Esophagus squamous epithelium (tissue), 5 donors: ENCODE results near the gene IL1RAPL1. TPM values are rescaled to one million over a fixed set of nuclear protein-coding genes. Genes with fewer than 3 reads are reported as not detected.

Experiments
- DNase-seq: peaks from one replicate; lab custom pipeline; 2025; lab: John Stamatoyannopoulos, UW
- H3K27ac ChIP-seq, 4 donors: fragments of 200-600 bp; sonication (generic); one replicate each; pipeline ENCODE4 v1.5.1; 2016 to 2019; ENCODE audit warnings: mild to moderate bottlenecking in 1 of 4
- H3K27me3 ChIP-seq, 4 donors: fragments of 200-600 bp; sonication (generic); 1 replicate in 3 of 4; 2 replicates in 1 of 4; pipeline versions ENCODE4 v1.5.1 to v1.6.0; 2017 to 2021; ENCODE audit warnings: antibody characterized with exemption in 1 of 4
- H3K36me3 ChIP-seq, 3 donors: fragments of 200-600 bp; sonication (generic); one replicate each; pipeline ENCODE4 v1.5.1; 2016 to 2019
- H3K4me1 ChIP-seq, 3 donors: fragments of 200-600 bp; sonication (generic); one replicate each; pipeline ENCODE4 v1.5.1; 2017 to 2019
- H3K4me3 ChIP-seq, 4 donors: fragments of 200-600 bp; sonication (generic); 1 replicate in 3 of 4; 2 replicates in 1 of 4; pipeline ENCODE4 v1.5.1; 2016 to 2019; ENCODE audit warnings: mild to moderate bottlenecking in 2 of 4, moderate library complexity in 1 of 4
- H3K9me3 ChIP-seq, 3 donors: fragments of 200-600 bp; sonication (generic); one replicate each; pipeline ENCODE4 v1.5.1; 2016 to 2019
- POLR2A ChIP-seq, 4 donors: fragments of 450-650 bp; IDR thresholded peaks; one replicate each; pipeline ENCODE4 v1.6.1; 2017; ENCODE audit warnings: antibody characterized with exemption in 4 of 4, mild to moderate bottlenecking in 4 of 4, moderate library complexity in 3 of 4
- WGBS, 2 donors: methylation state at CpG; one replicate each; pipeline ENCODE4 v1.1.5; 2018; 5-methylcytosine and 5-hydroxymethylcytosine counted together
- intact Hi-C: fragments of 100-400 bp; cut with DNase I; formaldehyde crosslinking; loops from one replicate; pipeline ENCODE4 v1.15.0; 2022
- total RNA-seq, 4 donors: library from RNA; depleted of rRNA; stranded (reverse); fragments of >200 nt; gene quantifications; one replicate each; pipeline ENCODE4 v1.1.0, GENCODE V29; 2016
- TF ChIP-seq, protein P1 (sequence below), 6 experiments: fragments of 450-650 bp in 4 of 6; fragments of 200-600 bp in 2 of 6; sonication (generic) in 2 of 6; IDR thresholded peaks; one replicate each; pipeline ENCODE4 v1.5.1; 2016 to 2019; ENCODE audit warnings: antibody characterized with exemption in 6 of 6, mild to moderate bottlenecking in 4 of 6, moderate library complexity in 4 of 6
- donor health status: DM: yes; HTN: yes; CAD: no.

IL1RAPL1 gene
- total RNA-seq, 4 donors from 2014 or later = 0.09 to 0.19 (median 0.13) TPM; not detected in 1

- TF ChIP-seq POLR2A (IDR thresholded peaks at IDR 0.05) = no peak
- TF ChIP-seq, protein P1, sequence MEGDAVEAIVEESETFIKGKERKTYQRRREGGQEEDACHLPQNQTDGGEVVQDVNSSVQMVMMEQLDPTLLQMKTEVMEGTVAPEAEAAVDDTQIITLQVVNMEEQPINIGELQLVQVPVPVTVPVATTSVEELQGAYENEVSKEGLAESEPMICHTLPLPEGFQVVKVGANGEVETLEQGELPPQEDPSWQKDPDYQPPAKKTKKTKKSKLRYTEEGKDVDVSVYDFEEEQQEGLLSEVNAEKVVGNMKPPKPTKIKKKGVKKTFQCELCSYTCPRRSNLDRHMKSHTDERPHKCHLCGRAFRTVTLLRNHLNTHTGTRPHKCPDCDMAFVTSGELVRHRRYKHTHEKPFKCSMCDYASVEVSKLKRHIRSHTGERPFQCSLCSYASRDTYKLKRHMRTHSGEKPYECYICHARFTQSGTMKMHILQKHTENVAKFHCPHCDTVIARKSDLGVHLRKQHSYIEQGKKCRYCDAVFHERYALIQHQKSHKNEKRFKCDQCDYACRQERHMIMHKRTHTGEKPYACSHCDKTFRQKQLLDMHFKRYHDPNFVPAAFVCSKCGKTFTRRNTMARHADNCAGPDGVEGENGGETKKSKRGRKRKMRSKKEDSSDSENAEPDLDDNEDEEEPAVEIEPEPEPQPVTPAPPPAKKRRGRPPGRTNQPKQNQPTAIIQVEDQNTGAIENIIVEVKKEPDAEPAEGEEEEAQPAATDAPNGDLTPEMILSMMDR (IDR thresholded peaks at IDR 0.05) = no peak
- Histone ChIP-seq H3K36me3 (no peaks in the 10 kb centered on the region), H3K9me3 (no peaks in the 10 kb centered on the region), H3K27ac (no peak overlapping the region), H3K4me1 (no peaks in the 10 kb centered on the region), H3K27me3 (no peaks in the 10 kb centered on the region), H3K4me3 (no peak overlapping the region)
- intact Hi-C loops = no loop called here
- WGBS, 2 donors = 59 to 93% methylated on average over 3 of the region's 3 CpGs
- no peak for DNase-seq
These were observed 314.4 kb downstream of the IL1RAPL1 start for GRCh38 chrX:28901637-28902036.

- intact Hi-C loops = no loop called here
- no peaks in the 10 kb centered on the region for H3K9me3 ChIP-seq
- no peaks in the 10 kb centered on the region for H3K36me3 ChIP-seq
- H3K27me3 ChIP-seq = no peaks in the 10 kb centered on the region
- no peaks in the 10 kb centered on the region for H3K4me1 ChIP-seq
- no peak for DNase-seq
- H3K27ac ChIP-seq = no peak overlapping the region
- H3K4me3 ChIP-seq = no peak overlapping the region
- 4 to 19% methylated on average over 2 of the region's 2 CpGs for WGBS, 2 donors
- TF ChIP-seq, protein P1 (IDR thresholded peaks at IDR 0.05) = no peak
- TF ChIP-seq POLR2A (IDR thresholded peaks at IDR 0.05) = no peak
These were observed 323.2 kb downstream of the IL1RAPL1 start for GRCh38 chrX:28910487-28910886.

- intact Hi-C loops = no loop called here
- Histone ChIP-seq H3K4me3 (no peak overlapping the region), H3K4me1 (no peaks in the 10 kb centered on the region), H3K27me3 (no peaks in the 10 kb centered on the region), H3K36me3 (no peaks in the 10 kb centered on the region), H3K27ac (no peak overlapping the region), H3K9me3 (no peaks in the 10 kb centered on the region)
- DNase-seq = no peak
- TF ChIP-seq, protein P1 (IDR thresholded peaks at IDR 0.05) = no peak
- TF ChIP-seq POLR2A (IDR thresholded peaks at IDR 0.05) = no peak
- 37 to 52% methylated on average over 5 of the region's 5 CpGs for WGBS, 2 donors
These were observed 333.1 kb downstream of the IL1RAPL1 start for GRCh38 chrX:28920153-28920943.

- intact Hi-C loops = no loop called here
- Histone ChIP-seq H3K4me1 (no peaks in the 10 kb centered on the region), H3K9me3 (no peaks in the 10 kb centered on the region), H3K27me3 (no peaks in the 10 kb centered on the region), H3K4me3 (no peak overlapping the region), H3K36me3 (no peaks in the 10 kb centered on the region), H3K27ac (no peak overlapping the region)
- DNase-seq = no peak
- TF ChIP-seq, protein P1 (IDR thresholded peaks at IDR 0.05) = no peak
- no peak for TF ChIP-seq POLR2A (IDR thresholded peaks at IDR 0.05)
- 75 to 100% methylated on average over 2 of the region's 2 CpGs for WGBS, 2 donors
These were observed 334.9 kb downstream of the IL1RAPL1 start for GRCh38 chrX:28922106-28922505.

GRCh38 chrX:28946846-28947245, 359.6 kb downstream of the IL1RAPL1 start:
- intact Hi-C loops = no loop called here
- Histone ChIP-seq H3K27ac (no peak overlapping the region), H3K4me3 (no peak overlapping the region), H3K36me3 (no peaks in the 10 kb centered on the region), H3K27me3 (no peaks in the 10 kb centered on the region), H3K4me1 (no peaks in the 10 kb centered on the region), H3K9me3 (no peaks in the 10 kb centered on the region)
- DNase-seq = no peak
- TF ChIP-seq, protein P1 (IDR thresholded peaks at IDR 0.05) = no peak
- no peak for TF ChIP-seq POLR2A (IDR thresholded peaks at IDR 0.05)
- WGBS, 2 donors = 32 to 75% methylated on average over 3 of the region's 3 CpGs
